ENCODE data around the gene ZNF436. TPM values are rescaled to one million over a fixed set of nuclear protein-coding genes. Genes with fewer than 3 reads are reported as not detected.

Gene ZNF436
- total RNA-seq, 2 experiments from 2014 or later, result 3.7 to 4.0 TPM

DNA sequence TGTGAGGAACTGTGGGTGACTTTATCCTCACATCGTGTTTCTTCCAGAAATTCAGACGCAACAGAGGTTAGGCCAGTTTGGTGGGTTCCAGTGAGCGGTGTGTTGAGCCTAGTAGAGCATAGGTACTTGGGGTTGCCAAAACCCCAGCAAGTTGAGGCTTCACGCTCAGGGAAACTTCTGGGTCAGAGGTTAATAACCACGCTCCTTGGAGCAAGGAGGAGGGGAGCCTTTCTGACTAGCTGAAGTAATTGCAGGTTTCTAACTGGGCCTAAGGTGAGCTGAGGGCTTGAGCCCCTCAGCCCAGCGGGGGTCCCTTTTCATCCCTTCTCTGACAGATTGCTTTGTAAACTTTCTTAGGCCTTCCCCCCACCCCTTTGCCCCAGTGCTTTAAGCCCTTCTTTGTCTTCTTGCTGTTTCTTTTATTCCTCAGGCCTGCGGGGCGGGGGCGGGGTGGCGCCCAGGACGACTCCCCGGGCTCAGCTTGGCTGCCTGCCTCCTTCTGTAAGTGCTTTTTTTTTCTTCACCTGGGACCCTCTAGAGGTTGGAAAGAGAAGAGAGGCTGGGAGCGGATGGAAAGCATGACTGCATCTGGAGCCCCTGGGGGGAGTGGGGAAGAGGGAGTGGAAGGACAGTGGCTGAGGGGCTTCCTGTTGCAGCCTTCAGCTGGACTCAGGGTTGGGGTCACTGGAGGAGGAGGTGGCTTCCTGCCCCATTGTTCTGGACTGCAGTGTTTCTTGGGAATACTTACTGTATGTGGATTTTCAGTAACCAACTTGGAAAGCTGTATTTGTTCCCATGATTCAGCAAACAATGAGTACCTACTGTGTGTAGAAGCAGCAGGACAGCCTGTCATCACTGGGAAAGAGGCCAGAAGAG is 1.3 kb upstream of the ZNF436 start:
- Mint-ChIP-seq H3K4me1 (ENCODE audit: low read depth) (peaks cover 40% of the 10 kb centered on the region), H3K9me3 (no peaks in the 10 kb centered on the region), H3K4me3 (peak overlapping the region; percentile 100), H3K27me3 (no peaks in the 10 kb centered on the region), H3K27ac (no peak overlapping the region), H3K36me3 (ENCODE audit: low read depth) (peaks cover 29% of the 10 kb centered on the region)
- DNase-seq (no peak), ATAC-seq (ENCODE audit: poor library complexity) (no peak)
- POLR2A ChIA-PET, result interaction anchor here (0.7 to 3.9 kb wide), 2 partner anchors 26 to 169 kb away, joined by 3 to 116 read pairs; partner anchors contain the start of gene HNRNPR
- peaks cover 3% of the 10 kb centered on the region for H3K36me3 ChIP-seq (ENCODE audit: insufficient read depth, low read length)
- H3K27ac ChIP-seq (ENCODE audit: low read depth in 1 of 2, low read length in 2 of 2), result no peak overlapping the region
- TF ChIP-seq, protein P1, sequence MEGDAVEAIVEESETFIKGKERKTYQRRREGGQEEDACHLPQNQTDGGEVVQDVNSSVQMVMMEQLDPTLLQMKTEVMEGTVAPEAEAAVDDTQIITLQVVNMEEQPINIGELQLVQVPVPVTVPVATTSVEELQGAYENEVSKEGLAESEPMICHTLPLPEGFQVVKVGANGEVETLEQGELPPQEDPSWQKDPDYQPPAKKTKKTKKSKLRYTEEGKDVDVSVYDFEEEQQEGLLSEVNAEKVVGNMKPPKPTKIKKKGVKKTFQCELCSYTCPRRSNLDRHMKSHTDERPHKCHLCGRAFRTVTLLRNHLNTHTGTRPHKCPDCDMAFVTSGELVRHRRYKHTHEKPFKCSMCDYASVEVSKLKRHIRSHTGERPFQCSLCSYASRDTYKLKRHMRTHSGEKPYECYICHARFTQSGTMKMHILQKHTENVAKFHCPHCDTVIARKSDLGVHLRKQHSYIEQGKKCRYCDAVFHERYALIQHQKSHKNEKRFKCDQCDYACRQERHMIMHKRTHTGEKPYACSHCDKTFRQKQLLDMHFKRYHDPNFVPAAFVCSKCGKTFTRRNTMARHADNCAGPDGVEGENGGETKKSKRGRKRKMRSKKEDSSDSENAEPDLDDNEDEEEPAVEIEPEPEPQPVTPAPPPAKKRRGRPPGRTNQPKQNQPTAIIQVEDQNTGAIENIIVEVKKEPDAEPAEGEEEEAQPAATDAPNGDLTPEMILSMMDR (IDR thresholded peaks at IDR 0.05), result no peak
- H3K27me3 ChIP-seq (ENCODE audit: control insufficient read depth in 1 of 2, insufficient read depth in 2 of 2, low read length in 2 of 2), result no peaks in the 10 kb centered on the region
- H3K4me3 ChIP-seq (ENCODE audit: low read length), result no peak overlapping the region
- peaks cover 29% of the 10 kb centered on the region for H3K4me1 ChIP-seq (ENCODE audit: insufficient read depth, low read length)
- CTCF ChIA-PET, result no interaction called here
- no peaks in the 10 kb centered on the region for H3K9me3 ChIP-seq (ENCODE audit: control insufficient read depth in 1 of 2, insufficient read depth in 1 of 2, low read length in 2 of 2)
- intact Hi-C loops (cut with DNase I, micrococcal nuclease), result no loop called here

DNA sequence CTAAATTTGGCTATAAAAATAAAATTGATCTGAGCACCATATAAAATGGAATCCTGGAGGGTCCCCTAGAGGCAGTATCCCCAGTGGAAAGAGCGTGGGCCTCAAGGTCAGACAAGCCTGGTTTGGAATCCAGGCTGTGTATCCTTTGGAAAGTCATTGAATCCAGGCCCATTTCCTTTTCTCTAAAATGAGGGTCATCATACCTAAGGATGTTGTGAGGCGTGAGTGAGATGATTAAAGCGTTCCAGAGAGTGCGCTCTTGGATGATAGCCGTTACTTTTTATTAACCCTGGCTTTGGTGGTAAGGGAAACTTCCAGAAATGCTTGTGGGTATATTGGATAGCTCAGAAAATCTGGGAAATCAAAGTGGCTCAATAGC is 683 bp upstream of the ZNF436 start:
- Mint-ChIP-seq H3K4me3 (peak overlapping the region; percentile 100), H3K27me3 (no peaks in the 10 kb centered on the region), H3K27ac (peak overlapping the region; percentile 95), H3K9me3 (no peaks in the 10 kb centered on the region), H3K4me1 (ENCODE audit: low read depth) (peaks cover 43% of the 10 kb centered on the region), H3K36me3 (ENCODE audit: low read depth) (peaks cover 33% of the 10 kb centered on the region)
- ATAC-seq (ENCODE audit: poor library complexity), result no peak
- POLR2A ChIA-PET, result interaction anchor here (0.7 to 3.9 kb wide), 2 partner anchors 26 to 170 kb away, joined by 3 to 116 read pairs; partner anchors contain the start of gene HNRNPR
- Histone ChIP-seq H3K27ac (ENCODE audit: low read depth in 1 of 2, low read length in 2 of 2) (no peak overlapping the region), H3K4me3 (ENCODE audit: low read length) (no peak overlapping the region), H3K4me1 (ENCODE audit: insufficient read depth, low read length) (peaks cover 29% of the 10 kb centered on the region), H3K9me3 (ENCODE audit: control insufficient read depth in 1 of 2, insufficient read depth in 1 of 2, low read length in 2 of 2) (no peaks in the 10 kb centered on the region), H3K36me3 (ENCODE audit: insufficient read depth, low read length) (peaks cover 3% of the 10 kb centered on the region), H3K27me3 (ENCODE audit: control insufficient read depth in 1 of 2, insufficient read depth in 2 of 2, low read length in 2 of 2) (no peaks in the 10 kb centered on the region)
- CTCF ChIA-PET, result no interaction called here
- intact Hi-C loops (cut with DNase I, micrococcal nuclease), result no loop called here
- TF ChIP-seq, protein P1 (IDR thresholded peaks at IDR 0.05), result no peak
- no peak for DNase-seq

DNA sequence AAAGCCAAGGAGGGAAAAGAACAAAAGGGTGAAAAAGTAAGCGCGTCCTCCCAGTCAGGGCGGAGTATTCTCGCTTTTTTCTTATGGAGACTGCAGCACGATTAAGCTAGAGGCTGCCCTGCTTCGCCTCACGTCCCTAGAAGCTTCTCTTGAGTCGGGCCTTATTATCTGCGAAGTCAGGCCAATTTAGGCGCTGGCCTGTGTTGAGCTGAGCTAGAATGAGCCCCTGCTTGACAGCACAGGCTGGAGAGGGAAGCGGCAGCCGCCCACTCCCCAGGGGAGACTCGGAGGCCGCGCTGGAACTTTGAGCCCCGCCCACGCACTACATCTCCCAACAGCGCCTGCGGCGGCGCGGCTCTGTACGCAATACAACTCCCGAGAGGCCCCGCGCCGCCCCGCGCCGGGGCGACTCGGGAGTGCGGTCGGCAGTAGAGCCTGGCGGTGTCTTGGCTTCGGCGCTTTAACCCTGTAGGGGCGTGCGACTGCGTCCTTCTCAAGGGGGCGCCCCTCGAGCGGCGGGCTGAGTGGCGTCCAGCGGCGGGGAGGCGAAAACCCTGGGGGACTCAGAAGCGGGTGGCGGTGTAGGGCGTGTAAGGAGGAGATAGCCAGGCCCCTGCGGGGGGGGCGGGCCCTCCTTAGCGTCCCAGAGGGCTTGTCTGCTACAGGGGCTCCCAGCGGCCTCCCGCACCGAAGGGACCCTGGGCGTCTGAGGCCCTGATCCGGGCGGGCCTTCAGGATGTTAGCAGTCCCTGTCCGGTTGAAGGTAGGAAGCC is 888 bp downstream of the ZNF436 start:
- Mint-ChIP-seq H3K27ac (peak overlapping the region; percentile 95), H3K9me3 (no peaks in the 10 kb centered on the region), H3K36me3 (ENCODE audit: low read depth) (peaks cover 42% of the 10 kb centered on the region), H3K27me3 (no peaks in the 10 kb centered on the region), H3K4me1 (ENCODE audit: low read depth) (peaks cover 43% of the 10 kb centered on the region), H3K4me3 (peak overlapping the region; percentile 100)
- Histone ChIP-seq H3K27ac (ENCODE audit: low read depth in 1 of 2, low read length in 2 of 2) (peak overlapping the region; percentile 90 to 91), H3K4me1 (ENCODE audit: insufficient read depth, low read length) (peaks cover 29% of the 10 kb centered on the region), H3K27me3 (ENCODE audit: control insufficient read depth in 1 of 2, insufficient read depth in 2 of 2, low read length in 2 of 2) (no peaks in the 10 kb centered on the region), H3K4me3 (ENCODE audit: low read length) (peak overlapping the region; percentile 71), H3K9me3 (ENCODE audit: control insufficient read depth in 1 of 2, insufficient read depth in 1 of 2, low read length in 2 of 2) (peaks cover 2 to 5% of the 10 kb centered on the region in 2 experiments), H3K36me3 (ENCODE audit: insufficient read depth, low read length) (peaks cover 3% of the 10 kb centered on the region)
- ATAC-seq (ENCODE audit: poor library complexity), result peak; percentile 73
- TF ChIP-seq, protein P1 (IDR thresholded peaks at IDR 0.05), result peak; percentile 18
- CTCF ChIA-PET, result interaction anchor here (0.8 to 2.1 kb wide), 4 partner anchors 24 to 48 kb away, joined by 3 to 11 read pairs (median 4); partner anchors contain the start of gene HNRNPR
- peak; percentile 71 to 94 (median 82) for DNase-seq
- intact Hi-C loops (cut with DNase I, micrococcal nuclease), result loop anchor here (1.0 to 10.0 kb wide), 9 partner anchors 24 to 1274 kb away; partner anchors contain the start of genes E2F2 (in 2 of the 2), HNRNPR (in 2 of the 2), ELOA (in 1 of the 2) and GALE (in 1 of the 2)
- POLR2A ChIA-PET, result interaction anchor here (0.6 to 3.9 kb wide), 18 partner anchors 9 to 612 kb away, joined by 3 to 116 read pairs (median 4); partner anchors contain the start of genes ASAP3, HMGCL, HNRNPR and KDM1A

Data from CD4-positive, alpha-beta T cell (primary cell).